NCI-H2196 (cell line): ENCODE results near the gene ABCC1.
"Not testable (repeated sequence)": the region's sequence is repeated elsewhere in the genome, so short reads cannot be mapped to it uniquely, and the experiment has no call there.

Experiments
- DNase-seq: peaks from one replicate; lab custom pipeline; 2025; ENCODE audit not compliant: unreplicated experiment; lab: John Stamatoyannopoulos, UW

Gene ABCC1

GRCh38 chr16:16150878-16151152, 201.4 kb downstream of the ABCC1 start:
- no peak for DNase-seq

DNA sequence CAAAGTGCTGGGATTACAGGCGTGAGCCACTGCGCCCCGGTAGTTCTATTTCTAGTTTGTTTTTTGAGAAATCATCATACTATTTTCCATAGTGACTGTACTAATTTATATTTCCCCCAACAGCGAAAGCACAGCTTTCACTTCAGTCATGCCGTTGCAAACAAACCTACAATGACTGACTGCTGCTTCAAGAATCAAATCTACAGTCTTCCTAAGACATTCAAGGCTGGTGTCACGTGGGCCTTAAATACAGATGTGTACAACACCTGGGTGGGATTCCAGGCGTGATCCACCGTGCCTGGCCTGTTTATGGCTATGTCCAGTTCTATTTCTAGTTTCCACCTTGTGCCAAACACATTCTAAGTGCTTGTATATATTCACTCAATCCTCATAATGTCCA, 201.9 kb downstream of the ABCC1 start:
- no peak for DNase-seq

DNA sequence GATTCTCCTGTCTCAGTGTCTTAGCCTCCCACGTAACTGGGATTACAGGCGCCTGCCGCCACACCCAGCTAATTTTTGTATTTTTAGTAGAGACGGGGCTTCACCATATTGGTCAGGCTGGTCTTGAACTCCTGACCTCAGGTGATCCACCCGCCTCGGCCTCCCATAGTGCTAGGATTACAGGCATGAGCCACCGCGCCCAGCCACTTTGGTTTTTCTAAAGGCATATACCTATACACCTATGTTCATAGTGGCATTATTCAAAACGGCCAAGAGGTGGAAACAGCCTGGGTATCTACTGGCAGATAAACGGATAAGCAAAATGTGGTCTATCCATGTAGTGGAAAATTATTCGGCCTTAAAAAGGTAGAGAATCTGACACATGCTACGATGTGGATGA, 203.6 kb downstream of the ABCC1 start:
- DNase-seq, result not testable (repeated sequence)

GRCh38 chr16:16154281-16154951, 205.0 kb downstream of the ABCC1 start:
- DNase-seq, result no peak

DNA sequence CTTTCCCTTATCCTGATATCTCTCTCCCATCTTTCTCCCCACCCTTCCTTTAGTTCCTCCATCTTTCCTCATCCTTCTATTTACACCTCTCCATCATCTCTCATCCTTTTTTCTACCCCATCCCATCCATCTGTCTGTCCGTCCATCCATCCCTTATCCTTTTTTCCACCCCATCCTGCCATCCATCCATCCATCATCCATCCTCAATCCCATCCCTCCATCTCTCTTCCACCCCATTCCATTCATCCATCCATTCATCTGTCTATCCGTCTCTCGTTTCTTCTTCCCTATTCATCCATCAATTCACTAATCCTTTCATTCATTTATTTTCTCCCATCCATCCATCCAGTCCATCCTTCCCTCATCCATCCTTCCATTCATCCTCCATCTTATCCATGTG, 205.8 kb downstream of the ABCC1 start:
- DNase-seq, result no peak

DNA sequence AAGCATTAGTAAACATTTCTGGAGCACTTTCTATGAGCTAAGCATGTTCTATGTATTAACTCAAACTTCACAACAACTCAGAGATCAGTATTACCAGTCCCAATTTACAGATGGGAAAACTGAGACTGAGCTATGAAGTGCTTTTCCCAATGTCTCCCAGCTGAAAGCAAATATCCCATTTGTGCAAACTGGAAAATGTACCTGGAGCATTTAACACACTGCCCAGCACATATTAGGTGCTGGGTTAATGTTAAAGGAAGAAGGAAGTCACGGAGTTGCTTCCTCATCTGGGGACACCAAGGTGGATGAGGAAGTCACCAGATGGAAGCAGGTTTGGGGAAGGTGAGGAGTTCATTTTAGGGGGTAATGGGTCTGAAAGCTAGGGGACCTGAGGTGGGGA, 207.8 kb downstream of the ABCC1 start:
- no peak for DNase-seq

- no peak for DNase-seq
These were observed 208.8 kb downstream of the ABCC1 start for GRCh38 chr16:16158082-16158658.

- DNase-seq, result no peak
These were observed 209.4 kb downstream of the ABCC1 start for GRCh38 chr16:16158741-16159374.

GRCh38 chr16:16159662-16160061, 210.2 kb downstream of the ABCC1 start:
- no peak for DNase-seq

GRCh38 chr16:16161319-16161718, 211.9 kb downstream of the ABCC1 start:
- DNase-seq, result no peak

DNA sequence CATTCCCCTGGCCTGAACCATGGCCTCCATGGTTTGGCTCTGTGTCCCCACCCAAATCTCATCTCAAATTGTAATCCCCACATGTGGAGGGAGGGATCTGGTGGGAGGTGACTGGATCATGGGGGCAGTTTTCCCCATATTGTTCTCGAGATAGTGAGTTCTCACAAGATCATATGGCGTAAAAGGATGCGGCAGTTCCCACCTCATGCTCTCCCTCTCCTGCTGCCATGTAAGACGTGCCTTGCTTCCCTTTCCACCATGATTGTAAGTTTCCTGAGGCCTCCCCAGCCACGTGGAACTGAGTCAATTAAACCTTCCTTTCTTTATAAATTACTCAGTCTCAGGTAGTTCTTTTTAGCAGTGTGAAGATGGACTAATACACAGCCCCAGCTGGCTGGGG, 212.4 kb downstream of the ABCC1 start:
- not testable (repeated sequence) for DNase-seq

GRCh38 chr16:16162591-16162990, 213.2 kb downstream of the ABCC1 start:
- DNase-seq, result no peak

DNA sequence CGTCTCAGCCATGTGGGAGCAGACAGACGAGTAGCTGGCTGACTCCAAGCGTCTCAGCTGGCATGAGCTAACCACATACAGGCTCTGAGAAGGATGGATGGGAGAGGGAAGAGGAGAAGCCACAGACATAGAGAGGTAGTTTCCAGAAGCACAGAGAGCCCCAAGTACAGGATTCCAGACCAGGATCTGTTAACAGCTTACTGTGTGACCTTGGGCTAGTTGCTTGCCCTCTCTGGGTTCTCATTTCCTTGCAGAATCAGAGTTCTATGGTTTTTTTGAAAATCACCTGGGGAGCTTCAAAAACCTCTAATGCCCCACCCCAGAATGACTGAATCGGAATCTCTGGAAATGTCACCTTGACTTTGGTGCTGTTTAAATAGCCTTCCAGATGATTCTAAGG, 213.7 kb downstream of the ABCC1 start:
- DNase-seq, result no peak

GRCh38 chr16:16163571-16163970, 214.2 kb downstream of the ABCC1 start:
- no peak for DNase-seq

DNA sequence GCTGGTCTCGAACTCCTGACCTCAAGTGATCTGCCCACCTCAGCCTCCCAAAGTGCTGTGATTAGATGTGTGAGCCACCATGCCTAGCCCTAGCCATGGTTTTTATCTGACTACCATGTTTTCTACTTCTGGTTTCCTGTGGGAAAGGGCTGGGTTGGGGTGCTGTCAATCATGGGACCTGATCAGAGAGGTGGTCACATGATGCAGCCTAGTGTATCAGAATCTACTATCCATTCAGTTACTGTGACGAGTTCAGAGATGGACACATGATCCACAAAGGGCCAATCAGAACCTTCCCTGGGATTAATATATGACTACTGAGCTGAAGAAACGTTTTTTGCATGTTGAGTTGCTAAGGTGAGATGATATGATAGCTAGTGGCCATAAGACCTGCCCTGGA, 214.8 kb downstream of the ABCC1 start:
- DNase-seq, result no peak

DNA sequence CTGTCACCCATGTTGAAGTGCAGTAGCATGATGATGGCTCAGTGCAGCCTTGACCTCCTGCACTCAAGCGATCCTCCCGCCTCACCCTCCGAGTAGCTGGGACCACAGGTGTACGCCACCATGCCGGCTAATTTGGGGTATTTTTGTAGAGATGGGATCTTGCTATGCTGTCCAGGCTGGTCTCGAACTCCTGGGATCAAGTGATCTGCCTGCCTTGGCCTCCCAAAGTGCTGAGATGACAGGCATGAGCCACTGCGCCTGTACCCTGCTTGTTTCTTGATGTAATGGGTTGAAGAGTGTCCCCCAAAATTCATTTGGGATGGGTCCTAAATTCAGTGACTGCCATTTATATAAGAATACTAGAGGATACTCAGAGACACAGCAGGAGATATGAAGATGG, 216.7 kb downstream of the ABCC1 start:
- no peak for DNase-seq

DNA sequence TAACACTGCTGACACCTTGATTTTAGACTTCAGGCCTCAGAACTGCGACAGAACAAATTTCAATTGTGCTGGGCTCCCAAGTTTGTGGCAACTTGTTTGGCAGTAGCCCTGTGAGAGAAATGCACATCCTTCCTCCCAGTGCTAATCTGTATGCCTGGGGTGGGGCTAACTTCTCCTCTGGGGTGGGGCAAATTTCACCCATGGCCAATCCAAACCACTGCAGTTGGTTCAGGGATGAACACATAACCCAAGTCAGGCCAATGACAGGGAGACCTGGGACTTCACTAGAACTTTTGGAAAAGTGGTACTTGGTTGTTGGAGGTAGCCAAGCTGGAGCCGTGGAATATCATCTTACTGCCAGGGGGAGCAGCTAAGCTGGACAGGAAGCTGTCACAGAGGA, 217.5 kb downstream of the ABCC1 start:
- no peak for DNase-seq

GRCh38 chr16:16167927-16168326, 218.5 kb downstream of the ABCC1 start:
- no peak for DNase-seq

DNA sequence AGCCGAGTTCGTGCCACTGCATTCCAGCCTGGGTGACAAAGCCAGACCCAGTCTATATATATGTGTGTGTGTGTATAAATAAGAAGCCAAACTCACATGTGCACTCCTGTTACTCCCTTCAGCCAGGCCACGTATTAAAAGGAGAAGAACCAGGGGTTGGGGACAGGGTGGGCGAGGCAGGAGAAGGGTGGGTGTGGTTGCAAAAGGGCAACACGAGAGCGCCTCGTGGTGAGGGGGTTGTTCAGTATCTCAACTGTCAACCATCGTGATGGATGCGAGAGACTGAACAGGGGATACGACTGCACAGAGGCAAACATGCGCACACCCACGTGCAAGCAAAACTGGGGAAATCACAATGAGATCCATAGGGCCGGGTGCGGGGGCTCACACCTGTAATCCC, 219.0 kb downstream of the ABCC1 start:
- DNase-seq, result no peak

DNA sequence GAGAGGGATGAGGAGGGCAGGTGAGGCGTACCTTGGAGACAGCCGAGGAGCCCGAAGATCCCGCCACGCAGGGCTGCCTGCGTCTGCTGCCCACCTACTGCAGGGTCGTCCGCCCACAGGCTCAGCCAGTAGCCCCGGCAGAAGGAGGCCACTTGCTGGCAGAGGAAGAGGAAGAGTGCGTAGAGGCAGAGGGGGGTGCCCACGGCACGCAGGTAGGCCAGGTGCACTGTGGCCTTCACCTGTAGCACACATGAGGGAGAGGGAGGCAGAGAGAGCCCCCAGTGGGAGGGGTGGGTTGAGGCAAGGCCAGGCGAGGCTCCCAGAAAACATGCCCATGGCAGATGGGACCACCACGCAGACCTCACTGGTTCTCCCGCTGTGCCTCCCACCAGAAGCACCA, 220.2 kb downstream of the ABCC1 start:
- DNase-seq, result no peak

DNA sequence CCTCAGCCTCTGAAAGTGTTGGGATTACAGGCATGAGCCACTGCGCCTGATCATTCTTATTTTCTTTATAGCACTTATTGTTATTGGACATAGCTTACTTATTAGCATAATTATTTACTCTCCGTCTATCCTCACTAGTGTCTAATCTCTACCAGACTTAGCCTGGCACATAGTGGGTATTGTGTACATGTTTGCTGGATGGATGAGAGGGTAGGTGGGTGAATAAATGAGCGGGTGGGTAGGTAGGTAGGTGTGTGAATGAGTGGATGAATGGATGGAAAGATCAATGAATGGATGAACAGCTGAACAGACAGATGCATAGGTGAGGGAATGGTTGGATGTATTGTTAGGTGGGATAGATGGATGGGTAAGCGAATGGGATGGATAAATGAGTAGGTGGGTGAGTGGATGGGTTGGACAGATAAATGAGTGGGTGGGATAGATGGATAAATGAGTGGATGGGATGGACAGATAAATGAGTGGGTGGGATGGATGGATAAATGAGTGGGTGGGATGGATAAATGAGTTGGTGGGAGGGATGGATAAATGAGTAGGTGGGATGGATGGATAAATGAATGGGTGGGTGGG, 222.0 kb downstream of the ABCC1 start:
- DNase-seq, result no peak

- no peak for DNase-seq
These were observed 223.6 kb downstream of the ABCC1 start for GRCh38 chr16:16172991-16173390.

DNA sequence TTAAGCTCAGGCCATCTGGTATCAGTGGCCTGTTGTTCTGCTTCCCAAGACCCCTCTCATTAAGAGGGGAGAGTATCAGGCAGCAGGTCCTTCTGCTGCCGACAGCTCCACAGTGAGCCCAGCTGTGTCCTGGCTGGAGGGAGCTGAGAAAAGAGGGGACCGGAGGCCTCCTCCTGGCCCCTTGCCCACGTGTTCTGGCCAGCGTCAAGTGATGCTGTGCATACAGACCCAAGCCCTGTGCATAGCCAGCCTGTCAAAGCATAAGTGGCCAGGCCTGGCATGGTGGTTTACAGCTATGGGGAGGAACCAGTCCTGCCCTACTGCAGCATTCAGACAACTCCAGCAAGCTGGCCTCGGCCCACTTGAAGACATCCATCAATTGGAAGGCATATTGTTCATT, 225.9 kb downstream of the ABCC1 start:
- DNase-seq, result no peak
